Natural killer cell (primary cell): ENCODE results near the gene VWA7. TPM values are rescaled to one million over a fixed set of nuclear protein-coding genes. Genes with fewer than 3 reads are reported as not detected.

Experiments used
- ATAC-seq, 3 donors: fragments of 150-1000 bp in 2 of 3; fragments of 200-7000 bp in 1 of 3; cut with Tn5 transposase; 1 replicate in 1 of 3; 2 replicates in 2 of 3; pipeline ENCODE4 v1.10.0; 2021; ENCODE audit warnings: mild to moderate bottlenecking in 2 of 3, moderate library complexity in 2 of 3
- DNase-seq, 2 donors: peaks; one replicate each; pipeline versions ENCODE4 v3.0.0 to v3.0.0-alpha.2; 2013 to 2021; ENCODE audit warnings: mixed read lengths in 1 of 2
- H3K27ac ChIP-seq: one replicate; pipeline ENCODE4 v1.5.1; 2013; ENCODE audit warnings: mild to moderate bottlenecking, low read length
- H3K27me3 ChIP-seq: one replicate; pipeline ENCODE4 v1.6.1; 2013; ENCODE audit warnings: low read length; ENCODE audit not compliant: control insufficient read depth, insufficient read depth
- H3K36me3 ChIP-seq: one replicate; pipeline ENCODE4 v1.6.1; 2013; ENCODE audit warnings: low read length; ENCODE audit not compliant: control insufficient read depth, insufficient read depth
- H3K4me1 ChIP-seq: one replicate; pipeline ENCODE4 v1.6.1; 2013; ENCODE audit warnings: low read length; ENCODE audit not compliant: control insufficient read depth, insufficient read depth
- H3K4me3 ChIP-seq: one replicate; pipeline ENCODE4 v1.5.1; 2013; ENCODE audit warnings: low read length
- H3K9me3 ChIP-seq: one replicate; pipeline ENCODE4 v1.6.1; 2013; ENCODE audit warnings: low read length; ENCODE audit not compliant: control insufficient read depth, insufficient read depth
- H3K27ac Mint-ChIP-seq, 2 donors: one replicate each; pipeline ENCODE4 v1.8.0; 2022; ENCODE audit warnings: mild to moderate bottlenecking in 2 of 2, mixed read lengths in 2 of 2, moderate library complexity in 1 of 2
- H3K27me3 Mint-ChIP-seq, 2 donors: one replicate each; pipeline ENCODE4 v1.8.0; 2022; ENCODE audit warnings: low read depth in 2 of 2, mixed read lengths in 2 of 2
- H3K36me3 Mint-ChIP-seq: one replicate; pipeline ENCODE4 v1.8.0; 2022; ENCODE audit warnings: mixed read lengths
- H3K4me1 Mint-ChIP-seq, 2 donors: one replicate each; pipeline ENCODE4 v1.8.0; 2022; ENCODE audit warnings: mixed read lengths in 2 of 2
- H3K4me3 Mint-ChIP-seq: one replicate; pipeline ENCODE4 v1.8.0; 2022; ENCODE audit warnings: mild to moderate bottlenecking, moderate library complexity, mixed read lengths
- H3K9me3 Mint-ChIP-seq, 2 donors: one replicate each; pipeline ENCODE4 v1.8.0; 2022; ENCODE audit warnings: mixed read lengths in 2 of 2
- CTCF ChIP-seq: fragments of 200-600 bp; IDR thresholded peaks from one replicate; pipeline ENCODE4 v1.8.0; 2022; ENCODE audit warnings: antibody characterized with exemption
- WGBS: methylation state at CpG from one replicate; pipeline ENCODE4 v1.1.7; 2013; ENCODE audit warnings: missing lambda C conversion rate; ENCODE audit not compliant: insufficient coverage; 5-methylcytosine and 5-hydroxymethylcytosine counted together
- intact Hi-C: fragments of 100-400 bp; cut with micrococcal nuclease; formaldehyde crosslinking; loops from one replicate; pipeline ENCODE4 v1.14.2; 2022
- total RNA-seq, 4 donors: library from RNA; stranded (reverse); fragments of 120-200 nt in 1 of 4; gene quantifications; one replicate each; pipeline versions ENCODE4 v1.2.3 to v1.2.4, GENCODE V29; 2013 to 2022

Gene VWA7
- total RNA-seq, 3 donors from 2014 or later (not counting 1 experiment from before 2014, with no cell fraction given), result 2.4 to 4.7 (median 3.2) TPM

- no peak overlapping the region for H3K4me3 ChIP-seq
- 99% methylated on average over 3 of the region's 3 CpGs for WGBS
- no peak for ATAC-seq
- TF ChIP-seq CTCF, result no peak
- no peaks in the 10 kb centered on the region for H3K27me3 ChIP-seq
- H3K9me3 ChIP-seq, result no peaks in the 10 kb centered on the region
- peaks cover 27% of the 10 kb centered on the region for H3K4me1 ChIP-seq
- Mint-ChIP-seq H3K27ac (peak overlapping the region in 1 of 2 donors; percentile 17), H3K4me3 (no peak overlapping the region), H3K36me3 (no peaks in the 10 kb centered on the region), H3K4me1 (peaks cover 31 to 40% of the 10 kb centered on the region in 2 donors), H3K27me3 (no peaks in the 10 kb centered on the region), H3K9me3 (no peaks in the 10 kb centered on the region)
- no peaks in the 10 kb centered on the region for H3K36me3 ChIP-seq
- no peak overlapping the region for H3K27ac ChIP-seq
- intact Hi-C loops, result no loop called here
- no peak for DNase-seq
Measured at GRCh38 chr6:31742894-31743293, 34.2 kb downstream of the VWA7 start.

GRCh38 chr6:31741815-31742214, 35.3 kb downstream of the VWA7 start:
- Mint-ChIP-seq H3K27me3 (no peaks in the 10 kb centered on the region), H3K36me3 (no peaks in the 10 kb centered on the region), H3K4me3 (peak overlapping the region; percentile 32), H3K4me1 (peaks cover 42 to 51% of the 10 kb centered on the region in 2 donors), H3K9me3 (no peaks in the 10 kb centered on the region), H3K27ac (no peak overlapping the region)
- ATAC-seq (no peak), DNase-seq (no peak)
- no peak overlapping the region for H3K27ac ChIP-seq
- H3K36me3 ChIP-seq, result no peaks in the 10 kb centered on the region
- WGBS, result 96% methylated on average over 2 of the region's 2 CpGs
- TF ChIP-seq CTCF, result no peak
- no peaks in the 10 kb centered on the region for H3K27me3 ChIP-seq
- H3K4me1 ChIP-seq, result peaks cover 37% of the 10 kb centered on the region
- intact Hi-C loops, result no loop called here
- no peaks in the 10 kb centered on the region for H3K9me3 ChIP-seq
- no peak overlapping the region for H3K4me3 ChIP-seq

GRCh38 chr6:31740397-31741223, 36.5 kb downstream of the VWA7 start:
- intact Hi-C loops, result no loop called here
- no peak for DNase-seq
- 12% methylated on average over 29 of the region's 29 CpGs for WGBS
- H3K36me3 ChIP-seq, result no peaks in the 10 kb centered on the region
- H3K4me1 ChIP-seq, result peaks cover 44% of the 10 kb centered on the region
- no peak for TF ChIP-seq CTCF
- no peaks in the 10 kb centered on the region for H3K27me3 Mint-ChIP-seq
- H3K9me3 Mint-ChIP-seq, result no peaks in the 10 kb centered on the region
- peak overlapping the region; percentile 49 for H3K27ac ChIP-seq
- peak in 1 of 3 donors; percentile 5 for ATAC-seq
- H3K27me3 ChIP-seq, result no peaks in the 10 kb centered on the region
- H3K9me3 ChIP-seq, result no peaks in the 10 kb centered on the region
- H3K4me3 ChIP-seq, result peak overlapping the region; percentile 66
- no peaks in the 10 kb centered on the region for H3K36me3 Mint-ChIP-seq
- peak overlapping the region; percentile 91 to 99 for H3K27ac Mint-ChIP-seq
- peak overlapping the region; percentile 97 for H3K4me3 Mint-ChIP-seq
- peaks cover 52 to 63% of the 10 kb centered on the region in 2 donors for H3K4me1 Mint-ChIP-seq
